Endothelial cell of umbilical vein (primary cell): ENCODE measurements around the gene ANKRD39. TPM values are rescaled to one million over a fixed set of nuclear protein-coding genes. Genes with fewer than 3 reads are reported as not detected.

Experiments used
- BruUV-seq: library from RNA; stranded (reverse); fragments of 400-500 nt; replicated peaks from 2 replicates; lab custom pipeline; 2021; lab: Mats Ljungman, UMichigan
- CTCF ChIA-PET: fragments of 300-600, 350-600 bp; sonication (Branson Sonifier 250); formaldehyde crosslinking; loops from one replicate; lab custom pipeline; 2021; ENCODE audit warnings: antibody characterized with exemption, inconsistent platforms; lab: Charles Lee
- POLR2A ChIA-PET: fragments of 300-600, 350-600 bp; sonication (Branson Sonifier 250); formaldehyde crosslinking; loops from one replicate; lab custom pipeline; 2021; ENCODE audit warnings: antibody characterized with exemption, inconsistent platforms; lab: Charles Lee
- DNase-seq: peaks from one replicate; pipeline ENCODE4 v3.0.0-alpha.2; 2011; ENCODE audit warnings: low read depth, low spot score
- FAIRE-seq: peaks from 2 replicates; lab custom pipeline; 2011; peaks lifted over from hg19 to GRCh38; lab: Jason Lieb, UNC
- H2AFZ ChIP-seq: 2 replicates; pipeline ENCODE4 v1.6.0; 2012; ENCODE audit warnings: low read depth, low read length, control low read depth, inconsistent platforms
- H3K27ac ChIP-seq: 2 replicates; pipeline ENCODE4 v1.5.1; 2011; ENCODE audit warnings: low read depth, mild to moderate bottlenecking, control low read depth, low read length, moderate library complexity; ENCODE audit not compliant: insufficient read depth
- H3K27me3 ChIP-seq, 2 experiments: 2 replicates each; pipeline versions ENCODE4 v1.6.0 to v1.6.1; 2011; ENCODE audit warnings: low read length in 2 of 2, mixed read lengths in 1 of 2; ENCODE audit not compliant: control insufficient read depth in 2 of 2, insufficient read depth in 2 of 2
- H3K36me3 ChIP-seq, 2 experiments: 2 replicates in 1 of 2; 3 replicates in 1 of 2; pipeline ENCODE4 v1.5.1; 2011; ENCODE audit warnings: low read length in 2 of 2, mild to moderate bottlenecking in 1 of 2, moderate library complexity in 1 of 2; ENCODE audit not compliant: control insufficient read depth in 2 of 2, insufficient read depth in 2 of 2; ENCODE audit errors: extremely low read depth in 1 of 2
- H3K4me1 ChIP-seq: 3 replicates; pipeline ENCODE4 v1.5.1; 2011; ENCODE audit warnings: mild to moderate bottlenecking, low read length; ENCODE audit not compliant: control insufficient read depth, insufficient read depth; ENCODE audit errors: extremely low read depth
- H3K4me2 ChIP-seq: 2 replicates; pipeline ENCODE4 v1.6.1; 2011; ENCODE audit warnings: low read length, control low read depth, mixed read lengths; ENCODE audit not compliant: insufficient read depth
- H3K4me3 ChIP-seq, 3 experiments: fragments of 200-600 bp in 1 of 3; sonication (generic), shearing (Covaris generic) in 1 of 3; replicated peaks in 1 of 3; 2 replicates each; pipeline ENCODE4 v1.5.1; 2011 to 2016; ENCODE audit warnings: control low read depth in 3 of 3, low read length in 3 of 3, mild to moderate bottlenecking in 2 of 3, inconsistent platforms in 1 of 3, low read depth in 1 of 3, moderate library complexity in 1 of 3; ENCODE audit not compliant: insufficient read depth in 1 of 3
- H3K79me2 ChIP-seq: 2 replicates; pipeline ENCODE4 v1.6.0; 2012; ENCODE audit warnings: low read length, inconsistent platforms; ENCODE audit not compliant: control insufficient read depth, insufficient read depth
- H3K9ac ChIP-seq: replicated peaks from 2 replicates; pipeline ENCODE3; 2011; ENCODE audit warnings: low read length, control low read depth; ENCODE audit not compliant: insufficient read depth; ENCODE audit errors: extremely low read depth
- H3K9me1 ChIP-seq: replicated peaks from 3 replicates; pipeline ENCODE4 v1.6.0; 2011; ENCODE audit warnings: mild to moderate bottlenecking, low read length; ENCODE audit not compliant: control insufficient read depth, insufficient read depth; ENCODE audit errors: extremely low read depth
- H3K9me3 ChIP-seq: replicated peaks from 2 replicates; pipeline ENCODE4 v1.5.1; 2012; ENCODE audit warnings: low read length, inconsistent platforms; ENCODE audit not compliant: control insufficient read depth, insufficient read depth
- H4K20me1 ChIP-seq: replicated peaks from 2 replicates; pipeline ENCODE3; 2011; ENCODE audit warnings: mild to moderate bottlenecking, low read length; ENCODE audit not compliant: control insufficient read depth, insufficient read depth; ENCODE audit errors: extremely low read depth
- EZH2 ChIP-seq: IDR thresholded peaks from 2 replicates; pipeline ENCODE4 v1.6.1; 2012; ENCODE audit warnings: borderline replicate concordance, low read depth, mild to moderate bottlenecking, moderate library complexity, low read length, inconsistent platforms; ENCODE audit not compliant: severe bottlenecking
- FOS ChIP-seq: IDR thresholded peaks from 2 replicates; pipeline ENCODE4 v1.6.1; 2011; ENCODE audit warnings: mild to moderate bottlenecking, low read length, moderate library complexity, borderline replicate concordance; ENCODE audit not compliant: insufficient read depth
- GATA2 ChIP-seq: IDR thresholded peaks from 2 replicates; pipeline ENCODE4 v1.7.0; 2011; ENCODE audit warnings: low read depth, mild to moderate bottlenecking, moderate library complexity, mixed read lengths, low read length; ENCODE audit not compliant: insufficient read length, insufficient read depth
- JUN ChIP-seq: IDR thresholded peaks from 2 replicates; pipeline ENCODE4 v1.6.1; 2011; ENCODE audit warnings: borderline replicate concordance, low read depth; ENCODE audit not compliant: insufficient read length, insufficient read depth
- MYC ChIP-seq: IDR thresholded peaks from one replicate; pipeline ENCODE4 v1.6.1; 2011; ENCODE audit warnings: mild to moderate bottlenecking, low read depth, low read length
- POLR2A ChIP-seq: IDR thresholded peaks from 2 replicates; pipeline ENCODE4 v1.6.1; 2012; ENCODE audit warnings: low read depth, mild to moderate bottlenecking, control low read depth, low read length
- POLR2AphosphoS5 ChIP-seq: IDR thresholded peaks from 2 replicates; pipeline ENCODE4 v1.6.1; 2012; ENCODE audit warnings: low read depth, mild to moderate bottlenecking, control low read depth, low read length, moderate library complexity; ENCODE audit not compliant: insufficient read depth
- dilution Hi-C: fragments of 300-500 bp; cut with MboI; formaldehyde crosslinking; loops from one replicate; pipeline ENCODE4 v1.15.0; 2019; ENCODE audit warnings: low sequenced_read_pairs; ENCODE audit not compliant: extremely low pct_ligation_motif_present
- intact Hi-C: fragments of 100-400 bp; cut with micrococcal nuclease; formaldehyde crosslinking; loops from one replicate; pipeline ENCODE4 v1.10.0; 2022
- polyA plus RNA-seq, 4 experiments: library from polyadenylated mRNA; depleted of rRNA in 3 of 4; stranded (reverse) in 3 of 4; unstranded in 1 of 4; fragments of >200 nt; gene quantifications; 2 replicates each; pipeline versions ENCODE4 v1.2.1 to v1.2.3, GENCODE V29; 2011 to 2012; ENCODE audit warnings: missing spikeins in 1 of 4
- total RNA-seq: library from RNA; stranded (reverse); gene quantifications from 2 replicates; pipeline ENCODE4 v1.2.3, GENCODE V29; 2021
- TF ChIP-seq, protein P1 (sequence below), 2 donors: IDR thresholded peaks; 1 replicate in 1 of 2; 2 replicates in 1 of 2; pipeline ENCODE4 v1.5.1; 2011; ENCODE audit warnings: low read length in 2 of 2, mild to moderate bottlenecking in 2 of 2, moderate library complexity in 2 of 2, control low read depth in 1 of 2, inconsistent platforms in 1 of 2, low read depth in 1 of 2; ENCODE audit not compliant: insufficient read depth in 1 of 2; ENCODE audit errors: extremely low read depth in 1 of 2
- TF ChIP-seq, protein P2 (sequence below): IDR thresholded peaks from 2 replicates; pipeline ENCODE4 v1.6.1; 2011; ENCODE audit not compliant: insufficient read depth, insufficient read length

Gene ANKRD39
- total and polyA plus RNA-seq, 2 donors (not counting 3 experiments of a cell fraction or from before 2014, with no cell fraction given), result 14.7 to 17.9 TPM

DNA sequence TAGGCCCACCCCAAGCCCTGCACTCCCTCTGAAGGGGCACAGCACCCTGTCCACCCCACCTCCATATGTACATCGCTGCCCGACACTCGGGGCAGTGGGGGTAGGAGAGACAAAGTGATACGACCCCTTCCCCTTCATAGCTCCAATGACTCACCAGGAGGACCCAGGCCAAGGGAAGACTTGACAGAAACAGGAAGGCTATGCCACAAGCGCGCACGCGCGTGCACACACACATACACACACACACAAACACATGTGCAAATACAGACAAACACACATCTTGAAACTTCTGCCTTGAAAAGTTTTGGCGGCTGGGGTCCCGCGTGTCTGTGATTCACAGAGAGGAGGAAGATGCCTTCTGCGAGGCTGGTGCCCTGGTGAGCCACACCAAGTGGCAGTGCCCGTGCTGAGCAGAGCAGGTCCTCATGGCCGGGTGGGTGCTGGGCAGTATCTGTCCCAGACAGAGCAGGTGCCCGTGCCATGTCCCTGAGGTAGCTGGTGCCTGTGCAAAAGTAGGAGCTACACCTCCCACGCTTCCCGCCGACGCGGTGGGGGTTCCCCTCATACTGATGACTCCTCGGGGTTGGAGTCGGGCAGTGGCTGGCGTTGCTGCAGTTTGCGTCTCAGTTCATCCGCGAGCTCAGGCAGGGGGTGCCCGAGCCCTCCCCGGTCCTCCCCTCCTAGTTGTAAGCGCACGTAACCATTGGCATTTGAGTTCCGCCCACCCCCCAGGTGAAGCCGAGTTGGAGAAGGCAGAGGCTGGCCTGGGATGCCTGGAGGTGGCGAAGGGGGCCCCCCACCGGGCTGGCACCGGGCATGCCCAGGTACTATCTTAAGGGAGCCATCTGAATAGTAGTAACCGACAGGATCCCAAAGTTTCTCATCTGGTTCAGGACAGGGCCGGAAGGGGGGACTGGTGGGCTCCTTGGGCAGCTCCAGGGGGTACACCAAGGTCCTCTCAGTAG, 2.5 kb upstream of the ANKRD39 start:
- DNase-seq, result no peak
- TF ChIP-seq MYC (no peak), POLR2AphosphoS5 (no peak), FOS (no peak), POLR2A (no peak), GATA2 (no peak), JUN (no peak), EZH2 (no peak)
- TF ChIP-seq, protein P1, sequence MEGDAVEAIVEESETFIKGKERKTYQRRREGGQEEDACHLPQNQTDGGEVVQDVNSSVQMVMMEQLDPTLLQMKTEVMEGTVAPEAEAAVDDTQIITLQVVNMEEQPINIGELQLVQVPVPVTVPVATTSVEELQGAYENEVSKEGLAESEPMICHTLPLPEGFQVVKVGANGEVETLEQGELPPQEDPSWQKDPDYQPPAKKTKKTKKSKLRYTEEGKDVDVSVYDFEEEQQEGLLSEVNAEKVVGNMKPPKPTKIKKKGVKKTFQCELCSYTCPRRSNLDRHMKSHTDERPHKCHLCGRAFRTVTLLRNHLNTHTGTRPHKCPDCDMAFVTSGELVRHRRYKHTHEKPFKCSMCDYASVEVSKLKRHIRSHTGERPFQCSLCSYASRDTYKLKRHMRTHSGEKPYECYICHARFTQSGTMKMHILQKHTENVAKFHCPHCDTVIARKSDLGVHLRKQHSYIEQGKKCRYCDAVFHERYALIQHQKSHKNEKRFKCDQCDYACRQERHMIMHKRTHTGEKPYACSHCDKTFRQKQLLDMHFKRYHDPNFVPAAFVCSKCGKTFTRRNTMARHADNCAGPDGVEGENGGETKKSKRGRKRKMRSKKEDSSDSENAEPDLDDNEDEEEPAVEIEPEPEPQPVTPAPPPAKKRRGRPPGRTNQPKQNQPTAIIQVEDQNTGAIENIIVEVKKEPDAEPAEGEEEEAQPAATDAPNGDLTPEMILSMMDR (IDR thresholded peaks at IDR 0.05; ENCODE audit: extremely low read depth in 1 of 2, insufficient read depth in 1 of 2, low read depth in 1 of 2, low read length in 2 of 2), result no peak
- TF ChIP-seq, protein P2, sequence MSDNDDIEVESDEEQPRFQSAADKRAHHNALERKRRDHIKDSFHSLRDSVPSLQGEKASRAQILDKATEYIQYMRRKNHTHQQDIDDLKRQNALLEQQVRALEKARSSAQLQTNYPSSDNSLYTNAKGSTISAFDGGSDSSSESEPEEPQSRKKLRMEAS, result no peak
- H3K27me3 ChIP-seq, result no peaks in the 10 kb centered on the region
- H3K4me1 ChIP-seq, result peaks cover 13% of the 10 kb centered on the region
- POLR2A ChIA-PET, result interaction anchor here (0.6 kb wide), 1 partner anchor 46 kb away, joined by 6 read pairs; no protein-coding TSS in a partner anchor
- no peak overlapping the region for H3K4me3 ChIP-seq
- BruUV-seq, result no TSS peak
- CTCF ChIA-PET, result interaction anchor here (4.3 kb wide), 1 partner anchor 9 kb away, joined by 81 read pairs; the partner anchor contains the start of gene SEMA4C
- H3K9me1 ChIP-seq, result no peaks in the 10 kb centered on the region
- H3K4me2 ChIP-seq, result no peak overlapping the region
- FAIRE-seq, result no peak
- intact Hi-C loops, result no loop called here
- peaks cover 4 to 39% of the 10 kb centered on the region in 2 experiments for H3K36me3 ChIP-seq
- no peaks in the 10 kb centered on the region for H4K20me1 ChIP-seq
- H2AFZ ChIP-seq, result no peak overlapping the region
- no peak overlapping the region for H3K9ac ChIP-seq
- H3K9me3 ChIP-seq, result no peaks in the 10 kb centered on the region
- peaks cover 3% of the 10 kb centered on the region for H3K79me2 ChIP-seq
- H3K27ac ChIP-seq, result no peak overlapping the region
- dilution Hi-C loops, result no loop called here
